GM19193 (cell line): ENCODE data around the gene TMEM184A.

Source experiments
- POLR2A ChIP-seq: IDR thresholded peaks from 4 replicates; pipeline ENCODE4 v1.6.1; 2011; ENCODE audit not compliant: insufficient read depth, insufficient read length; ENCODE audit errors: extremely low read depth

The TMEM184A gene

GRCh38 chr7:1555813-1556543 is at the start of gene TMEM184A:
Gene TMEM184A, minus strand, starts transcription at chr7:1556205. Its CDS starts 721 bp downstream, at chr7:1555484.
- no peak for TF ChIP-seq POLR2A

- TF ChIP-seq POLR2A, result no peak
These were observed 48.4 kb upstream of the TMEM184A start for GRCh38 chr7:1604383-1604782.

- TF ChIP-seq POLR2A, result no peak
These were observed 47.6 kb upstream of the TMEM184A start for GRCh38 chr7:1603346-1604225.

GRCh38 chr7:1602386-1602785 is 46.4 kb upstream of the TMEM184A start:
- TF ChIP-seq POLR2A, result no peak

- TF ChIP-seq POLR2A, result no peak
These were observed 46.0 kb upstream of the TMEM184A start for GRCh38 chr7:1601956-1602355.

GRCh38 chr7:1599640-1600395 is 43.8 kb upstream of the TMEM184A start:
- TF ChIP-seq POLR2A, result no peak

- TF ChIP-seq POLR2A, result no peak
These were observed 43.1 kb upstream of the TMEM184A start for GRCh38 chr7:1598961-1599639.

GRCh38 chr7:1598286-1598685 is 42.3 kb upstream of the TMEM184A start:
- no peak for TF ChIP-seq POLR2A

- TF ChIP-seq POLR2A, result no peak
These were observed 41.8 kb upstream of the TMEM184A start for GRCh38 chr7:1597791-1598190.

GRCh38 chr7:1597066-1597760 is 41.2 kb upstream of the TMEM184A start:
- no peak for TF ChIP-seq POLR2A

GRCh38 chr7:1596181-1597043 is 40.4 kb upstream of the TMEM184A start:
- TF ChIP-seq POLR2A, result no peak

GRCh38 chr7:1595636-1596035 is 39.6 kb upstream of the TMEM184A start:
- no peak for TF ChIP-seq POLR2A

GRCh38 chr7:1595027-1595426 is 39.0 kb upstream of the TMEM184A start:
- TF ChIP-seq POLR2A, result no peak
